ENCODE results near the gene MTHFR.

The MTHFR gene

GRCh38 chr1:11799099-11799498 is 6.7 kb downstream of the MTHFR start:
- in situ Hi-C loops (cut with MboI; ENCODE audit: low sequenced_read_pairs): no loop called here

GRCh38 chr1:11797525-11798216 is 8.1 kb downstream of the MTHFR start:
- in situ Hi-C loops (cut with MboI; ENCODE audit: low sequenced_read_pairs): no loop called here

- in situ Hi-C loops (cut with MboI; ENCODE audit: low sequenced_read_pairs): no loop called here
Observed at GRCh38 chr1:11796036-11796828, 9.5 kb downstream of the MTHFR start.

- in situ Hi-C loops (cut with MboI; ENCODE audit: low sequenced_read_pairs): no loop called here
Observed at GRCh38 chr1:11795238-11795890, 10.4 kb downstream of the MTHFR start.

- in situ Hi-C loops (cut with MboI; ENCODE audit: low sequenced_read_pairs): no loop called here
Observed at GRCh38 chr1:11794446-11795237, 11.1 kb downstream of the MTHFR start.

- in situ Hi-C loops (cut with MboI; ENCODE audit: low sequenced_read_pairs): no loop called here
Observed at GRCh38 chr1:11793819-11794218, 11.9 kb downstream of the MTHFR start.

- in situ Hi-C loops (cut with MboI; ENCODE audit: low sequenced_read_pairs): no loop called here
Observed at GRCh38 chr1:11792106-11792505, 13.7 kb downstream of the MTHFR start.

GRCh38 chr1:11790880-11791715 is 14.7 kb downstream of the MTHFR start:
- in situ Hi-C loops (cut with MboI; ENCODE audit: low sequenced_read_pairs): no loop called here

GRCh38 chr1:11790101-11790879 is 15.5 kb downstream of the MTHFR start:
- in situ Hi-C loops (cut with MboI; ENCODE audit: low sequenced_read_pairs): no loop called here

- in situ Hi-C loops (cut with MboI; ENCODE audit: low sequenced_read_pairs): no loop called here
Observed at GRCh38 chr1:11789126-11790067, 16.4 kb downstream of the MTHFR start.

- in situ Hi-C loops (cut with MboI; ENCODE audit: low sequenced_read_pairs): no loop called here
Observed at GRCh38 chr1:11788549-11789053, 17.2 kb downstream of the MTHFR start.

- in situ Hi-C loops (cut with MboI; ENCODE audit: low sequenced_read_pairs): no loop called here
Observed at GRCh38 chr1:11787804-11788436, 17.8 kb downstream of the MTHFR start.

GRCh38 chr1:11787251-11787803 is 18.4 kb downstream of the MTHFR start:
- in situ Hi-C loops (cut with MboI; ENCODE audit: low sequenced_read_pairs): no loop called here

GRCh38 chr1:11786168-11786567 is 19.6 kb downstream of the MTHFR start:
- in situ Hi-C loops (cut with MboI; ENCODE audit: low sequenced_read_pairs): no loop called here

- in situ Hi-C loops (cut with MboI; ENCODE audit: low sequenced_read_pairs): no loop called here
Observed at GRCh38 chr1:11784993-11785769, 20.6 kb downstream of the MTHFR start.

- in situ Hi-C loops (cut with MboI; ENCODE audit: low sequenced_read_pairs): no loop called here
Observed at GRCh38 chr1:11784256-11784992, 21.3 kb downstream of the MTHFR start.

All from hTERT RPE-1 (cell line).